Measurements from ENCODE around the gene EEPD1. TPM values are rescaled to one million over a fixed set of nuclear protein-coding genes. Genes with fewer than 3 reads are reported as not detected.

The EEPD1 gene
- total RNA-seq, 2 donors from 2014 or later: 21.9 to 30.1 TPM

GRCh38 chr7:36160313-36160712 lies 7.3 kb downstream of the EEPD1 start:
- no peak overlapping the region for H3K27ac ChIP-seq
- TF ChIP-seq POLR2A (IDR thresholded peaks at IDR 0.05) (no peak), CTCF (IDR thresholded peaks at IDR 0.05) (no peak), POLR2AphosphoS5 (IDR thresholded peaks at IDR 0.05) (no peak)
- intact Hi-C loops (cut with DNase I): no loop called here
- H3K4me3 ChIP-seq: no peak overlapping the region
- no peaks in the 10 kb centered on the region for H3K27me3 ChIP-seq (replicated peaks; ENCODE audit: insufficient read depth)
- no peak for DNase-seq (ENCODE audit: low spot score)
- no peaks in the 10 kb centered on the region for H3K9me3 ChIP-seq
- no peaks in the 10 kb centered on the region for H3K36me3 ChIP-seq
- WGBS: 81% methylated on average over 5 of the region's 5 CpGs
- H3K4me1 ChIP-seq (replicated peaks): peaks cover 8% of the 10 kb centered on the region

GRCh38 chr7:36161996-36162395 lies 8.9 kb downstream of the EEPD1 start:
- Histone ChIP-seq H3K4me3 (no peak overlapping the region), H3K36me3 (no peaks in the 10 kb centered on the region), H3K4me1 (replicated peaks) (peaks cover 5% of the 10 kb centered on the region), H3K27ac (no peak overlapping the region), H3K9me3 (no peaks in the 10 kb centered on the region), H3K27me3 (replicated peaks; ENCODE audit: insufficient read depth) (no peaks in the 10 kb centered on the region)
- no peak for DNase-seq (ENCODE audit: low spot score)
- intact Hi-C loops (cut with DNase I): no loop called here
- WGBS: 75% methylated on average over 1 of the region's 1 CpG
- no peak for TF ChIP-seq POLR2AphosphoS5 (IDR thresholded peaks at IDR 0.05)
- TF ChIP-seq POLR2A (IDR thresholded peaks at IDR 0.05): no peak
- TF ChIP-seq CTCF (IDR thresholded peaks at IDR 0.05): no peak

GRCh38 chr7:36165059-36165458 lies 12.0 kb downstream of the EEPD1 start:
- H3K36me3 ChIP-seq: no peaks in the 10 kb centered on the region
- 62% methylated on average over 2 of the region's 2 CpGs for WGBS
- no peak overlapping the region for H3K4me3 ChIP-seq
- intact Hi-C loops (cut with DNase I): no loop called here
- H3K4me1 ChIP-seq (replicated peaks): no peaks in the 10 kb centered on the region
- no peak for TF ChIP-seq POLR2A (IDR thresholded peaks at IDR 0.05)
- no peak for TF ChIP-seq CTCF (IDR thresholded peaks at IDR 0.05)
- TF ChIP-seq POLR2AphosphoS5 (IDR thresholded peaks at IDR 0.05): no peak
- no peaks in the 10 kb centered on the region for H3K27me3 ChIP-seq (replicated peaks; ENCODE audit: insufficient read depth)
- no peak for DNase-seq (ENCODE audit: low spot score)
- no peaks in the 10 kb centered on the region for H3K9me3 ChIP-seq
- H3K27ac ChIP-seq: no peak overlapping the region

GRCh38 chr7:36165802-36166201 lies 12.7 kb downstream of the EEPD1 start:
- H3K27me3 ChIP-seq (replicated peaks; ENCODE audit: insufficient read depth): no peaks in the 10 kb centered on the region
- H3K4me3 ChIP-seq: no peak overlapping the region
- no peaks in the 10 kb centered on the region for H3K4me1 ChIP-seq (replicated peaks)
- DNase-seq (ENCODE audit: low spot score): no peak
- TF ChIP-seq POLR2A (IDR thresholded peaks at IDR 0.05) (no peak), CTCF (IDR thresholded peaks at IDR 0.05) (no peak), POLR2AphosphoS5 (IDR thresholded peaks at IDR 0.05) (no peak)
- H3K9me3 ChIP-seq: no peaks in the 10 kb centered on the region
- WGBS: 65% methylated on average over 4 of the region's 4 CpGs
- no peak overlapping the region for H3K27ac ChIP-seq
- intact Hi-C loops (cut with DNase I): no loop called here
- no peaks in the 10 kb centered on the region for H3K36me3 ChIP-seq

- Histone ChIP-seq H3K9me3 (no peaks in the 10 kb centered on the region), H3K27me3 (replicated peaks; ENCODE audit: insufficient read depth) (no peaks in the 10 kb centered on the region), H3K36me3 (no peaks in the 10 kb centered on the region), H3K4me1 (replicated peaks) (no peaks in the 10 kb centered on the region), H3K4me3 (no peak overlapping the region), H3K27ac (no peak overlapping the region)
- intact Hi-C loops (cut with DNase I): no loop called here
- DNase-seq (ENCODE audit: low spot score): no peak
- TF ChIP-seq CTCF (IDR thresholded peaks at IDR 0.05): no peak
- TF ChIP-seq POLR2A (IDR thresholded peaks at IDR 0.05): no peak
- TF ChIP-seq POLR2AphosphoS5 (IDR thresholded peaks at IDR 0.05): no peak
- WGBS: 89% methylated on average over 12 of the region's 12 CpGs
Observed at GRCh38 chr7:36167403-36168050, 14.5 kb downstream of the EEPD1 start.
